Activated naive CD4-positive, alpha-beta T cell treated with anti-CD3 and anti-CD28 coated beads, Interleukin-2, amount 50 U/mL, for 16 hours (primary cell): ENCODE data around the gene GRK7.
"Not testable (repeated sequence)": the region's sequence is repeated elsewhere in the genome, so short reads cannot be mapped to it uniquely, and the experiment has no call there.

ENCODE experiments used
- DNase-seq: peaks from one replicate; pipeline ENCODE4 v3.0.0-alpha.2; 2020

Gene GRK7

GRCh38 chr3:141763088-141763750, at the start of gene GRK7:
GRK7 (plus strand) TSS chr3:141763408; CDS start chr3:141778285, 14,877 bp downstream.
- no peak for DNase-seq

GRCh38 chr3:141714671-141715070, 48.5 kb upstream of the GRK7 start:
- DNase-seq: no peak

- DNase-seq: no peak
These were observed 41.1 kb upstream of the GRK7 start for GRCh38 chr3:141722081-141722480.

- DNase-seq: no peak
These were observed 40.6 kb upstream of the GRK7 start for GRCh38 chr3:141722648-141723047.

GRCh38 chr3:141723255-141723654, 40.0 kb upstream of the GRK7 start:
- no peak for DNase-seq

- DNase-seq: no peak
These were observed 39.0 kb upstream of the GRK7 start for GRCh38 chr3:141724186-141724585.

GRCh38 chr3:141725036-141725435, 38.2 kb upstream of the GRK7 start:
- DNase-seq: no peak

GRCh38 chr3:141726483-141726882, 36.7 kb upstream of the GRK7 start:
- DNase-seq: no peak

- no peak for DNase-seq
These were observed 34.8 kb upstream of the GRK7 start for GRCh38 chr3:141728355-141728892.

GRCh38 chr3:141729240-141729639, 34.0 kb upstream of the GRK7 start:
- DNase-seq: no peak

- no peak for DNase-seq
These were observed 28.0 kb upstream of the GRK7 start for GRCh38 chr3:141735176-141735575.

GRCh38 chr3:141735770-141736465, 27.3 kb upstream of the GRK7 start:
- DNase-seq: no peak

- DNase-seq: no peak
These were observed 26.1 kb upstream of the GRK7 start for GRCh38 chr3:141737093-141737492.

- no peak for DNase-seq
These were observed 25.6 kb upstream of the GRK7 start for GRCh38 chr3:141737678-141738021.

- DNase-seq: peak; percentile 98
These were observed 25.0 kb upstream of the GRK7 start, which contains the start of gene RNF7 for GRCh38 chr3:141738022-141738890. RNF7 (plus strand) TSS chr3:141738298; CDS start chr3:141738342, 44 bp downstream.

GRCh38 chr3:141738891-141739363, 24.3 kb upstream of the GRK7 start:
- no peak for DNase-seq

- DNase-seq: no peak
These were observed 23.5 kb upstream of the GRK7 start for GRCh38 chr3:141739731-141740130.

- no peak for DNase-seq
These were observed 22.9 kb upstream of the GRK7 start for GRCh38 chr3:141740349-141740748.

GRCh38 chr3:141743305-141743704, 19.9 kb upstream of the GRK7 start:
- no peak for DNase-seq

- no peak for DNase-seq
These were observed 16.2 kb upstream of the GRK7 start for GRCh38 chr3:141746962-141747361.

GRCh38 chr3:141753399-141753798, 9.8 kb upstream of the GRK7 start:
- DNase-seq: no peak

GRCh38 chr3:141754032-141754431, 9.2 kb upstream of the GRK7 start:
- DNase-seq: no peak

- not testable (repeated sequence) for DNase-seq
These were observed 656 bp upstream of the GRK7 start for GRCh38 chr3:141762552-141762951.
